C1 segment of cervical spinal cord (tissue), 14 donors: ENCODE measurements around the gene CNEP1R1.
"Not testable (repeated sequence)": the region's sequence is repeated elsewhere in the genome, so short reads cannot be mapped to it uniquely, and the experiment has no call there.

Source experiments
- DNase-seq, 14 donors: peaks; one replicate each; lab custom pipeline; 2025; lab: John Stamatoyannopoulos, UW

Gene CNEP1R1, protein sequence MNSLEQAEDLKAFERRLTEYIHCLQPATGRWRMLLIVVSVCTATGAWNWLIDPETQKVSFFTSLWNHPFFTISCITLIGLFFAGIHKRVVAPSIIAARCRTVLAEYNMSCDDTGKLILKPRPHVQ

DNA sequence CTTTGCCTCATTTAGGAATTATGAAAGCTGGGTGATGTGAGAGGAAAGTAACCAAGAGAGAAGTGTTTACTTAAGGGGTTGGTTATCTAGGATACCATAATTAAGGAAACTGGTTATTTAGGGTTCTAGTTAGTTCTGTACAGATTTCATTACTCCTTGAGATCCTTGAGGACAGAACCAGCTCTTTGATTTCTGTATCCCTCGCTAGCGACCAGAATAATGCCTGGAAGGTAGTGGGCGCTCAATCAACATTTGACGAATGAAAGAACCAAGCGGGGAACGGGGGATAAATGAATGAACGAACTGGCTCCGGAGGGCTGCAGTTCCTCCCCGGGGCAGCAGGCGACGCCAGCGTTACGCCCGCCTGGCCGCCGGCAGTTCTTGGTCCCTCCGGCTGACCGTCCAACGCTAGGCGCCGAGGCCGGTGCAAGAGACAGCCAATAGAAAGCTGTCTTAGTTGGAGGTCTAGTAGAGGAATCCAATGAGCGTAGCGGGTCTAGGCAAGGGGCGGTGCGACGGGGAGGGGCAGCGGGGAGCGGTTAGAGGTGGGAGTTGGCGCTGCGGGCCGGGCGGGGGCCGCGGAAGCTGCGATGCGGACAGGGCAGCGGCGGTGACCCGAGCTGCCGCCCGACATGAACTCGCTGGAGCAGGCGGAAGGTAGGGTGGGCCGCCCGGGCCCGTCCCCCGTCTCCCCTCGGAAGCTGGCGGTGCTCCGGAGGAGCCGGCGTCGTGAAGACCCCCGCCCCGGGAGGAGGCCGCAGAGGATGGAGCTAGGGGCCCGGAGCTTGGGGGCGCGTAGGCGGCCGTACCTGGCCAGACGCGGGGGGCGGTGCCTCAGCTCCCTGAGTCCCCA, at the start of gene CNEP1R1:
TSS of gene CNEP1R1 (plus strand) at position 542 of the 853 bp plus-strand sequence. CDS start at position 633, 91 bp downstream.
- peak; percentile 73 to 95 (median 92) for DNase-seq

DNA sequence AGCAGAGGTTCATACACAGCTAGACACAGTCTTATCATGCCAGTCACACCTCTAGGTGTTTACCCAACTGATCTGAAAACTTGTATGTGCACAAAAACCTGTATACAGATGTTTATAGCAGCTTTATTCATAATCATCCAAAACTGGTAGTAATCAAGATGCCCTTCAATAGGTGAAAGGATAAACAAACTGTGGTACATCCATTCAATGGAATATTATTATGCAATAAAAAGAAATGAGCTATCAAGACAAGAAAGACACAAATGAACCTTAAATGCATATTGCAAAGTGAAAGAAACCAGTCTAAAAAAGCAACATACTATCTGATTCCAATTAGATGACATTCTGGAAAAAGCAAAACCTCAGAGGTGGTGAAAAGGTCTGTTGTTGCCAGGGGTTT, 47.6 kb upstream of the CNEP1R1 start:
- no peak for DNase-seq

DNA sequence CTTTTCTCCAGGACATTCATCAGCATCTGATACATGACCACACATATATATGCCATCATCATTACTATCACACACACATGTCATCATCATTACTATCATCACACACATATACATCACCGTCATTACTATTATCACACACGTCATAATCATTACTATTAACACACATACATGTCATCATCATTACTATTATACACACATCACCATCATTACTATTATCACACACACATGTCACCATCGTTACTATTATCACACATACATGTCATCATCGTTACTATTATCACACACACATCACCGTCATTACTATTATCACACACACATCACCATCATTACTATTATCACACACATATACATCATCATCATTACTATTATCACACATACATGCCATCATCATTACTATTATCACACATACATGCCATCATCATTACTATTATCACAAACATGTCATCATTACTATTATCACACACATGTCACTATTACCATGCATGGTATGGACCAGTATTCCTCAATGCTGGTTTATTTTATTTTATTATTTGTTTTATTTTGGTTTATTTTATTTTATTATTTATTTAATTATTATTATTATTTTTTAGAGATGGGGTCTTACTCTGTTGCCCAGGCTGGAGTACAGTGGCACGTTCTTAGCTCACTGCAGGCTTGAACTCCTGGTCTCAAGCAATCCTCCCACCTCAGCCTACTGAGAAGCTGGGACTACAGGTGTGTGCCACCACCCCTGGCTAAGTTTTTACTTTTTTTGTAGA, 46.3 kb upstream of the CNEP1R1 start:
- DNase-seq = no peak

DNA sequence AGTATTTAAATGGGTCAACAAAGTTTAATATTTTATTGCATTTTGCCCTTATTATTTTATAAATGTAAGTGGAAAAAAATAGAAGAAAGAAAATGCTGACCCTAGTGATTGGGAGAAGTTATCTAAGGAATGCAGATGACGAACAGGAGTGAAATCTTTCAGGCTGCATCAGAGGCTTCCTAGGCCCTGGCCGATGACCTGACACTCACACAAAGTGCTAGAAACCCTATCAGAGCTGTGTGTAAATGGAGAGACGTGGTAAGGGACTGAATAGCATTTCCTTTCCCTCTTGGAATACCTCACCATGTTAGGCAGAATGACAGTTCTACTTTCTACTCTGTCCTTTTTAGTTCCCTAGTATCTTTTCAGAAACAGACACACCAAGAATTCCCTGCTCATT, 44.9 kb upstream of the CNEP1R1 start:
- DNase-seq = no peak

DNA sequence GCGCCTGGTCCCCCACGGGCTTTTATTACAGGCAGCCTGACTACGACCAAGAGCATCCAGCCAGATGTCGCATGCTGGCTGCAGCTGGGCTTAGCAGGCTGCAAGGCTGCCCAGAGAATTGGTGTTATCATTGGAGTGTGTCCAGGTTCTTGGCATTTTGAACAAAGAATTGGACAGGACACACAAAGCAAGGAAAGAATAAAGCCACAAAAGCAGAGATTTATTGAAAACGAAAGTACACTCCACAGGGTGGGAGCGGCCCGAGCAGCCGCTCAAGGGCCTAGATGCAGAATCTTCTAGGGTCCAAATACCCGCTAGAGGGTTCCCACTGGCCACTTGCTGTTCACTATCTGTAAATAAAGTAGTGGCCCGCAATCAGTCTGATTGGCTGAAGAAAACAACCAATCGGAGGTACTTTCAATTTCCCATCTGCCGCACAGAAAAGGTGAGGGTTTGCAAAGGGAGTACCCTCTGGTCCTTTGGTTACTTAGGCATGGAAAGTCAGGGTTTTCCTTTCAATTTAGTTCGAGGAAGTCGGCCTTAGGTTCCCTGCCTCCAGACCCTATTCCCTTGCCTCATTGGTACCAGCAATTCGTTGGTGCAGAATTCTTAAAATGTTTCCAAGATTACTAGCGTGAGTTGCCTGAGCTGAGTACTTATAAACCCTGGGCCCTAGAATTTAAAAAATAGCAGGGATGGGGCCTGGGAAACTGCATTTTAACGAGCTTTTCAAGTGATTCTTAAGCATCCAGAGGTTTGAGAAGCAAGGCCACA, 38.5 kb upstream of the CNEP1R1 start:
- DNase-seq = no peak

DNA sequence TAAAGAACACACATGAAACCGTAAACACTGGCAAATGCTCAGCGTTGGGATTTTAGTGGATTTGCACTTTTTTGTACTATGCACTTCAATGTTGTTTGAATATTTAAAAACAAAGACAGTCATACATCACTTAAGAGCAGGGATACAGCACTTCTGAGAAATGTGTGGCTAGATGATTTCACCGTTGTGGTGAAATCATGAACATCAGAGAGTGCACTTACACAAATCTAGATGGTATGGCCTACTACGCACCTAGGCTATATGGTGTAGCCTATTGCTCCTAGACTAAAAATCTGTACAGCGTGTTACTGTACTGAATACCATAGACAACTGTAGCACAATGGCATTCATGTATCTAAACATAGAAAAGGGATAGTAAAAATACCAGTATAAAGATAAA, 37.6 kb upstream of the CNEP1R1 start:
- DNase-seq = no peak

DNA sequence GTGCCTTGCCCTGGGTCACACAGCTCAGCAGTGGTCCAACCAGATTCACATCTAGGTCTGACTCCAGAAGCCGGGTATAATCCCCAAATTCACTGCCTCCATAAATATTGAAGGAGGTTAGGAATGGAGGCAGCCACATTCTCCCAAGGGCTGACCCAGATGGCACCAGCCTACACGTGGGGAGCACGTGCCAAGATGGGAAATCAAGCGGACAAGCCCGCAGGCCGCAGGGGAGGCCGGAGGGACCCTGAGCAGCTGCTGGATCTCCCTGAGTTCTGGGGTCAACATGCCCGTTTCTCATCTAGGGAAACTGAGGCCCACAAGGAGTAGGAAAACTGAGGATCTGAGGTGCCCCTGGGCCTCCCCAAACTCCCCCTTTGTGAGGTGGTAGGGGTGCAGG, 32.2 kb upstream of the CNEP1R1 start:
- no peak for DNase-seq

DNA sequence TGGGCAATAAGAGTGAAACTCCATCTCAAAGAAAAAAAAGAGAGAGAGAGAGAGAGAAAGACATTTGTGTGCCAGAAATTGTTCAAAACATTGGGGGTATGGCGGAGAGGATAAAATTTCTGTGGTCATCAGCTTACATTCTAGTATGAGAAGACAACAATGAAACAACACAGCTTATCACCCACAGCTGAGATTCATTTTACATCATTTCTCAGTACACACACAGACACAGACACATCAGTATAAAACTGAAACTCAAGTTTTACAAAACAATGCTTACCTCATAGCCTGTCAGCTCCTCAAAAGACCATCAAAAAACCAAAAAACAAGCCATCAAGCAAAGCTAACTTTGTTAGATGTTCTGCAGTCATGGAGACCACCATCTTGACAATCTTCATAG, 31.4 kb upstream of the CNEP1R1 start:
- DNase-seq = no peak

DNA sequence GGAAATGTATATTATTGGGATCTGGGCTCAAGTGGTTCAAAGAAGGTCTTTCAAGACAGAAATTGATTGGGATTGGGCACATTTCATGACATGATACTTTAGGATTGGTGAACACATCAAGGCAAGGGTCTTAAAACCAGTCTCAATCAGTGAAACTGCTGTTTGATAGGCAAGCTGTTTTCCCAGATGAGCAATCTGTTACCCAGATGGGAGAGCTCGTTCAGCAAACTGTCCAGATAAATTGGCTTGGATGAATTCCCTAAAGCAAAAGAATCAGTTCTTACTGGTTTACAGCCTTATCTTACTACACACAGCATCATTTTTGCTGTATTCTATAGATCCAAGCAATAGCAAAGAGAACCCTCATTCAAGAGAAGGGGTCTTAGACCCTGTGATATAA, 31.0 kb upstream of the CNEP1R1 start:
- no peak for DNase-seq

DNA sequence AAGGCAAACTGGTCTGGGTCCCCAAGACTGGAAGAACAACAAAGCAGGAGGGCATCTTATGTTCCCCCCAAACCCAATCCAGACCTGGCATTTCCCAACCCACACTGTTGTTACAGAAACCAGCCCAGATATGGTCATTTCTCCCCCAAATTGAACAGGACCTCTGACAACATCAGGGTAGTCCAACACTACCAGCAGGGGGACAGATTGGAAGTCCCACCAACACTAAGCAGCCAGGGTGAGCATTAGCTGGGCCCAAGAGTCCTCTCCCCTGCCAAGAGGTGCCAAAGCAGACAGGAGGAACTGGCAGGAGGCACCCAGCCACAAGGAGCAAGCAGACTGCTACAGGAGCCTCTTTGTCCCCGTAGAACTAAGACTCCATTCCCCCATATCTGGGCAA, 29.3 kb upstream of the CNEP1R1 start:
- DNase-seq = no peak

DNA sequence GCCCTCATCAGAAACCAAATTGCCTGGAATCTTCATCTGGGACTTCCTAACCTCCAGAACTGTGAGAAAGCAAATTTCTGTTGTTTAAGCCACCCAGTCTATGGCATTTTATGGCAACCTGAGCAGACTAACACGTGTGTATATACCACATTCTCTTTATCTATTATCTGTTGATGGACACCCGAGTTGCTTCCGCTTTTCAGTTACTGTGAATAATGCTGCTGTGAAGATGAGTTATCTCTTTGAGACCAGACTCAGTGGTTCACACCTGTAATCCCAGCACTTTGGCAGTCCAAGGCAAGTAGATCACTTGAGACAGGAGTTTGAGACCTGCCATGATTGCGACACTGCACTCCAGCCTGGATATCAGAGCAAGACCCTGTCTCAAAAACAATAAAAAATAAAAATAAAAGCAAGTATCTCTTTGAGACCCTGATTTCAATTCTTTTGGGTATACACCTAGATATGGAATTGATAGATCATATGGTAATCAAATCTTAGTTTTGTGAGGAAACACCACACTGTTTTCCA, 27.2 kb upstream of the CNEP1R1 start:
- DNase-seq = no peak

DNA sequence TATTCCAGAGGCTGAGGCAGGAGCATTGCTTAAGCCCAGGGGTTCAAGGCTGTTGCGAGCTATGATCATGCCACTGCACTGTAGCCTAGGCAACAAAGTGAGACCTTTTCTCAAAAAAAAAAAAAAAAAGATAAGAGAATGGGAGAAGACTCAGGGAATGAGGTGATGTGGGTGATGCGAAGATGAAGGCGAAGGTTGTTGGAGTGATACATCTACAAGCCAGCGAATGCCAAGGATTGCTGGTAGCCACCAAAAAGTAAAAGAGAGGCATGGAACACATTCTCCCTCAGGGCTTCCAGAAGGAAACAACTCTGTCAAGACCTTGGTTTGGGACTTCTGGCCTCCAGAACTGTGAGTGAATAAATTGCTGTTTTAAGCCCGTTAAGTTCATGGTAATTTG, 26.0 kb upstream of the CNEP1R1 start:
- no peak for DNase-seq

DNA sequence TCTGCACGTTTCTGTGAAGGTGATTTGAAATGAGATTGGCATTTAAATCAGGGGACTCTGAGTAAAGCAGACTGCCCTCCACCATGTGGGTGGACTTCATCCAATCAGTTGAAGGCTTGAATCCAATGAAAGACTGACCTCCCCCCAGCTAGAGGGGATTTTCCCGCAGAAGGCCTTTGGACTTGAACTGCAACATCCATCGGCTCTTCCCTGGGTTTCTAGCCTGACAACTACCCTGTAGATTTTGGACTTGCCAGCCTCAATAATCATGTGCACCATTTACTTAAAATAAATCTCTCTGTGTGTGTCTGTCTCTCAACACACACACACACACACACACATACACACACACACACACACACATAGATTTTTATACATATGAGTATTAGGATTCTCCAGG, 23.9 kb upstream of the CNEP1R1 start:
- no peak for DNase-seq

DNA sequence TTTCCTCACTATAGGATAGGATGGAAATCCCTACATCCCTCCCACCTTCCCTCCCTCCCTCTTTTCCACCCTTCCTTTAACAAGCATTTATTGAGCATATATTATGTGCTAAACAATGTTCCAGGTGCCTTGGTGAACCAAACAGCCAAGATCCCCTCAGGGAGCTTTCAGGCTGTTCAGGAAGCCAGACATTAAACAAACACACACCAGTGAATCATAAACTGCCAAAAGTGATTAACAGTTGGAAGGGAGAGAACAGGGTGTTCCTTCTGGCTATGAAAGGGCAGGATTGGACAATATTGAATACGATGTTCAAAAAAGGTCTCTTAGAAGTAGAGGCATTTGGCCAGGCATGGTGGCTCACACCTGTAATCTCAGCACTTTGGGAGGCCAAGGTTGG, 22.8 kb upstream of the CNEP1R1 start:
- DNase-seq = no peak

DNA sequence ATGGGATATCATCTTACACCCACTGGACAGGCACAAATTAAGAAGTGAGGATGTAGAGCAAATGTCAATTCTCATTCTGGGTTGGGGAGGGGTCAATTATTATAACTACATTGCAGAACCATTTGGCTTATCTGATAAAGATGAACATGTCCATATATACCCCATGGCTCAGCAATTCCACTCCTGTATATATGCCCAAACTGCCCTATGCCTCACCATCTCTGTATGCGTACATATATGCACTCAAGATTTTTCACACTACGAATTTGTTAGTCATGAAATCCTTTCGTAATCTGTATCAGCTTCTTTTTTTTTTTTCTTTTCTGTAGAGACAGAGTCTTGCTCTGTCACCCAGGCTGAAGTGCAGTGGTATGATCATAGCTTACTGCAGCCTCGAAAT, 20.8 kb upstream of the CNEP1R1 start:
- no peak for DNase-seq

DNA sequence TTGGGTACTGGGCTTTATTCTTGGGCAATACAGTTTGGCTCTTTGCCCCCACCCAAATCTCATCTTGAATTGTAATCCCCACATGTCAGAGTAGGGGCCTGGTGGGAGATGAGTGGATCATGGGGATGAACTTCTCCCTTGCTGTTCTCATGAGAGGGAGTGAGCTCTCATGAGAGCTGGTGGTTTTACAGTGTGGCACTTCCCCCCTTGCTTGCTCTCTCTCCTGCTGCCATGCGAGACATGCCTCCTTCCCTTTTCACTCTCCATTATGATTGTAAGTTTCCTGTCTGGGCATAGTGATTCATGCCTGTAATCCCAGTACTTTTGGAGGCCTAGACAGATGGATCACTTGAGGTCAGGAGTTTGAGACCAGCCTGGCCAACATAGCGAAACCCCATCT, 18.1 kb upstream of the CNEP1R1 start:
- no peak for DNase-seq

DNA sequence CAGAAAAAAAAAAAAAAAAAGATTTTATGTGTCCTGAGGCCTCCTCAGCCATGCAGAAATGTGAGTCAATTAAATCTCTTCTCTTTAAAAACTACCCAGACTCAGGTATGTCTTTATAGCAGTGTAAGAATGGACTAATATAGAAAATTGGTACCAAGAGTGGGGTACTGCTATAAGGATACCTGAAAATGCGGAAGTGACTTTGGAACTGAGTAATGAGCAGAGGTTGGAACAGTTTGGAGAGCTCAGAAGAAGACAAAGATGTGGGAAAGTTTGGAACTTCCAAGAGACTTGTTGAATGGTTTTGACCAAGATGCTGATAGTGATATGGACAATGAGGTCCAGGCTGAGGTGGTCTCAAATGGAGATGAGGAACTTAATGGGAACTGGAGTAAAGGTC, 17.3 kb upstream of the CNEP1R1 start:
- no peak for DNase-seq

DNA sequence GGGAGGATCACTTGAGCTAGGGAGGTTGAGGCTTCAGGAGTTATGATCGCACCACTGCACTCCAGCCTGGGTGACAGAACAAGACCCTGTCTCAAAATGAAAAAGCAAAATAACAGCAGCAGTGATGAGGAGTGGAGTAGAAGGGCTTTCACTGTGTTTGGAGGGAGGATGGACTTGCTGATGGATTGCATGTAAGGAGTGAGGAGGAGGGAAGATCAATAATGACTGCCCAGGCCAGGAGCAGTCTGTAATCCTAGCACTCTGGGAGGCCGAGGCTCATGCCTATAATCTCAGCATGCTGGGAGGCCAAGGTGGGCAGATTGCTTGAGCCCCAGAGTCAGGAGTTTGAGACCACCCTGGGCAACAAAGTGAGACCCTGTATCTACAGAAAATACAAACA, 14.8 kb upstream of the CNEP1R1 start:
- no peak for DNase-seq

DNA sequence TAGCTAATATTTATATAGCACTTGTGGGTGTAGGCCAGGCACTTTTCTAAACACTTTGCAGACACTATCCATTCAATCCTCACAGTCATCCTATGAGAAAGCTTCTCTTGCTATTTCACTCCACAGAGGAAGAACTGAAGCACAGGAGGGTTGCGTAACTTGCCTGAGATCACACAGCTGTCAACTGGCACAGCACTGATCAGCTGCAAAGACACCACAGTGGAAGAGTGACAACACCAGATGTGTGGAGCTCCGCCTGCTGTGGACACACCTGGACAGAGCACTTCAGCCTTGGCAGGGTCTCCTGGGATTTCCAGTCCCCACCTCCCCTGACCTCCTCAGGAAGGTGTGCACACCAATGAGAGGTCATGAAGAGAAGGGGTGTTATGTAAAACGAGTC, 13.3 kb upstream of the CNEP1R1 start:
- DNase-seq = no peak

DNA sequence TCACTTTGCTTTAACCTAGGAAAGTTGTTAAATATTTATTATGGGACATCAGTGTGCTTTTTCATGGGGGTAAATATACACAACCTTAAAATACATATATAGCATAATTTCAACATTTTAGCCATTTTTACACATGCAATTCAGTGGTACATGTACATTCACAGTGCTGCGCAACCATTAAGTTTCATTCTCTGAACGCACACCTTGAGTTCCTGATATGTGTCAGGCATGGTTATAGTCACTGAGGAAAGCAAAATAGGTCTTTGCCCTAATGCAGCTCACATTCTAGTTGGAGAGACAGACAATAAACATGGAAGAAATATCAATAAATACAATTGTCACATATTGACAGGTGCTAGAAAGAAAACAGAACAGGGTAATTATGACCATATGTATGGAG, 12.8 kb upstream of the CNEP1R1 start:
- DNase-seq = no peak

DNA sequence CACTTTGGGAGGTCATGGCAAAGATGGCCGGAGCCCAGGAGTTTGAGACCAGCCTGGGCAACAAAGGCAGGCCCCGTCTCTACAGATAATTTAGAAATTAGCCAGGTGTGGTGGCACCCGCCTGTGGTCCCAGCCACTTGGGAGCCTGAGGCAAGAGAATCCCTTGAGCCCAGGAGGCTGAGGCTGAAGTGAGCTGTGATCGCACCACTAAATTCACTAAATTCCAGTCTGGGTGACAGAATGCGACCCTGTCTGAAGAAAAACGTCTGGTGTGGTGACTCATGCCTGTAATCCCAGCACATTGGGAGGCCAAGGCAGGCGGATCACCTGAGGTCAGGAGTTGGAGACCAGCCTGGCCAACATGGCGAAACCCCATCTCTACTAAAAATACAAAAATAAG, 10.8 kb upstream of the CNEP1R1 start:
- not testable (repeated sequence) for DNase-seq

DNA sequence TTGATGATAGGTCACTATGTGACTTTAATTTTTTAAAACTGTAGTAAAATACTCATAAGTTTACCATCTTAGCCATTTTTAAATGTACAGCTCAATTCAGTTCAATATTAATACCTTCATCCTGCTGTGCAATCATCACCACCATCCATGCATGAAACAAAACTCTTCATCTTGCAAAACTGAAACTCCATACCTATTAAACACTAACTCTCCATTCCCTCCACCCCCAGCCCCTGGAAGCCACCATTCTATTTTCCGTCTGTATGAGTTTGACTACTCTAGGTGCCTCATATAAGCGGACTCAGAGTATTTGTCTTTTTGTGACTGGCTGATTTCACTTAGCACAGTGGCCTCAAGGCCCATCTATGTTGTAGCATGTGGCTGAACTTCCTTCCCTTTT, 9.4 kb upstream of the CNEP1R1 start:
- no peak for DNase-seq
